GM23338 (cell line): ENCODE results near the gene ASIC5.

Experiments used
- CREB1 ChIP-seq: fragments of 250-450 bp; sonication (Bioruptor Pico); IDR thresholded peaks from 2 replicates; pipeline ENCODE4 v1.5.0; 2020; ENCODE audit warnings: low read depth, mild to moderate bottlenecking, moderate library complexity
- CTCF ChIP-seq, 2 experiments: fragments of 200-600 bp in 1 of 2; sonication (generic) in 1 of 2; conservative IDR thresholded peaks; 2 replicates each; pipeline versions ENCODE4 v1.5.1 to v1.6.1; 2016 to 2017; ENCODE audit warnings: antibody characterized with exemption in 2 of 2, low read depth in 2 of 2, mild to moderate bottlenecking in 2 of 2, moderate library complexity in 1 of 2
- ETS1 ChIP-seq: IDR thresholded peaks from 2 replicates; pipeline ENCODE4 v1.6.1; 2016; ENCODE audit warnings: antibody characterized with exemption
- EZH2 ChIP-seq: fragments of 200-600 bp; sonication (generic); IDR thresholded peaks from one replicate; pipeline ENCODE4 v1.8.0; 2017; ENCODE audit warnings: antibody characterized with exemption, mild to moderate bottlenecking, low read depth; ENCODE audit not compliant: unreplicated experiment
- EZH2phosphoT487 ChIP-seq: fragments of 200-600 bp; sonication (generic); IDR thresholded peaks from one replicate; pipeline ENCODE4 v1.8.1; 2018; ENCODE audit warnings: antibody characterized with exemption; ENCODE audit not compliant: unreplicated experiment
- JUNB ChIP-seq: IDR thresholded peaks from one replicate; pipeline ENCODE4 v1.6.1; 2016; ENCODE audit warnings: antibody characterized with exemption; ENCODE audit not compliant: unreplicated experiment
- NANOG ChIP-seq: IDR thresholded peaks from 2 replicates; pipeline ENCODE4 v1.6.1; 2016; ENCODE audit warnings: antibody characterized with exemption, borderline replicate concordance
- POLR2AphosphoS5 ChIP-seq: IDR thresholded peaks from 2 replicates; pipeline ENCODE4 v1.6.1; 2016; ENCODE audit warnings: antibody characterized with exemption, low read depth
- REST ChIP-seq: IDR thresholded peaks from one replicate; pipeline ENCODE4 v1.6.1; 2018; ENCODE audit warnings: antibody characterized with exemption; ENCODE audit not compliant: unreplicated experiment
- STAT1 ChIP-seq: IDR thresholded peaks from one replicate; pipeline ENCODE4 v1.6.1; 2016; ENCODE audit warnings: antibody characterized with exemption; ENCODE audit not compliant: unreplicated experiment
- ZNF114 ChIP-seq: fragments of 250-450 bp; sonication (Bioruptor Pico); IDR thresholded peaks from 2 replicates; pipeline ENCODE4 v1.5.0; 2020; ENCODE audit warnings: mild to moderate bottlenecking, moderate library complexity
- ZNF462 ChIP-seq: fragments of 250-450 bp; sonication (Bioruptor Pico); IDR thresholded peaks from 2 replicates; pipeline ENCODE4 v1.5.0; 2020; ENCODE audit warnings: mild to moderate bottlenecking, moderate library complexity

GRCh38 chr4:155891058-155891457, 25.0 kb upstream of the ASIC5 start:
- no peak for TF ChIP-seq CTCF (conservative IDR thresholded peaks at IDR 0.05; ENCODE audit: low read depth in 2 of 2)
- no peak for TF ChIP-seq REST
- TF ChIP-seq EZH2: no peak
- no peak for TF ChIP-seq POLR2AphosphoS5
- no peak for TF ChIP-seq EZH2phosphoT487
- no peak for TF ChIP-seq JUNB
- TF ChIP-seq NANOG: no peak
- TF ChIP-seq ETS1: no peak
- TF ChIP-seq CREB1 (CRISPR knock-in tag): no peak
- TF ChIP-seq ZNF114 (CRISPR knock-in tag): no peak
- no peak for TF ChIP-seq STAT1
- TF ChIP-seq ZNF462 (CRISPR knock-in tag): no peak
